H1 (cell line): ENCODE results near the gene RMND1. TPM values are rescaled to one million over a fixed set of nuclear protein-coding genes. Genes with fewer than 3 reads are reported as not detected.

Source experiments
- CTCF ChIA-PET: fragments of 300-600 bp; sonication (Branson Sonifier 250); formaldehyde crosslinking; loops from one replicate; lab custom pipeline; 2021; ENCODE audit not compliant: partially characterized antibody; lab: Charles Lee
- POLR2A ChIA-PET: fragments of 300-600 bp; sonication (Branson Sonifier 250); formaldehyde crosslinking; loops from one replicate; lab custom pipeline; 2021; ENCODE audit warnings: inconsistent platforms; ENCODE audit not compliant: partially characterized antibody; lab: Charles Lee
- DNase-seq, 2 experiments: peaks; one replicate each; pipeline versions ENCODE4 v3.0.0 to v3.0.0-alpha.2; 2010 to 2022; ENCODE audit warnings: low spot score in 2 of 2, low read depth in 1 of 2, mixed read lengths in 1 of 2
- FAIRE-seq: peaks from 2 replicates; lab custom pipeline; 2011; peaks lifted over from hg19 to GRCh38; lab: Jason Lieb, UNC
- H2AFZ ChIP-seq: 2 replicates; pipeline ENCODE4 v1.8.1; 2012; ENCODE audit warnings: low read length, inconsistent platforms
- H2AK5ac ChIP-seq: 2 replicates; pipeline ENCODE4 v1.6.1; 2013; ENCODE audit warnings: low read depth, low read length
- H2BK120ac ChIP-seq: replicated peaks from 2 replicates; pipeline ENCODE3; 2013; ENCODE audit warnings: low read depth, low read length, inconsistent platforms
- H2BK12ac ChIP-seq: 2 replicates; pipeline ENCODE4 v1.6.1; 2013; ENCODE audit warnings: low read depth, low read length
- H2BK15ac ChIP-seq: 2 replicates; pipeline ENCODE4 v1.6.1; 2013; ENCODE audit warnings: low read length
- H2BK20ac ChIP-seq: 2 replicates; pipeline ENCODE4 v1.6.1; 2013; ENCODE audit warnings: low read length
- H2BK5ac ChIP-seq: 2 replicates; pipeline ENCODE4 v1.6.1; 2013; ENCODE audit warnings: low read depth, low read length
- H3K14ac ChIP-seq: 2 replicates; pipeline ENCODE4 v1.6.1; 2013; ENCODE audit warnings: inconsistent platforms; ENCODE audit not compliant: insufficient read length
- H3K18ac ChIP-seq: 2 replicates; pipeline ENCODE4 v1.6.1; 2013; ENCODE audit warnings: low read length; ENCODE audit errors: extremely low read depth
- H3K23ac ChIP-seq: 2 replicates; pipeline ENCODE4 v1.6.1; 2013; ENCODE audit warnings: inconsistent platforms; ENCODE audit not compliant: insufficient read length
- H3K23me2 ChIP-seq: 2 replicates; pipeline ENCODE4 v1.6.1; 2013; ENCODE audit warnings: low read depth, low read length
- H3K27ac ChIP-seq: 2 replicates; pipeline ENCODE4 v1.6.1; 2011; ENCODE audit warnings: low read depth, low read length, inconsistent platforms
- H3K27me3 ChIP-seq, 4 experiments: replicated peaks in 1 of 4; 1 replicate in 1 of 4; 2 replicates in 3 of 4; pipeline versions ENCODE4 v1.6.1 to v1.8.1; 2011 to 2013; ENCODE audit warnings: low read length in 3 of 4, mild to moderate bottlenecking in 3 of 4, inconsistent platforms in 2 of 4, mixed read lengths in 2 of 4, moderate library complexity in 1 of 4; ENCODE audit not compliant: control insufficient read depth in 3 of 4, insufficient read depth in 3 of 4; ENCODE audit errors: extremely low read depth in 1 of 4
- H3K36me3 ChIP-seq, 4 experiments: 2 replicates each; pipeline versions ENCODE4 v1.6.1 to v1.8.1; 2011 to 2013; ENCODE audit warnings: mild to moderate bottlenecking in 4 of 4, low read length in 3 of 4, moderate library complexity in 2 of 4, control low read depth in 1 of 4, inconsistent platforms in 1 of 4; ENCODE audit not compliant: insufficient read depth in 4 of 4, control insufficient read depth in 2 of 4
- H3K4ac ChIP-seq: replicated peaks from 2 replicates; pipeline ENCODE3; 2013; ENCODE audit warnings: low read length, low read depth, mixed read lengths, inconsistent platforms; ENCODE audit not compliant: insufficient read length
- H3K4me1 ChIP-seq, 4 experiments: replicated peaks in 1 of 4; 1 replicate in 1 of 4; 2 replicates in 3 of 4; pipeline versions ENCODE4 v1.6.1 to v1.8.1; 2011 to 2013; ENCODE audit warnings: low read length in 3 of 4, inconsistent platforms in 2 of 4, mixed read lengths in 1 of 4; ENCODE audit not compliant: insufficient read depth in 4 of 4, control insufficient read depth in 3 of 4
- H3K4me2 ChIP-seq, 2 experiments: 2 replicates each; pipeline versions ENCODE4 v1.6.1 to v1.8.1; 2011 to 2013; ENCODE audit warnings: low read depth in 2 of 2, low read length in 2 of 2, control low read depth in 1 of 2, inconsistent platforms in 1 of 2, mild to moderate bottlenecking in 1 of 2; ENCODE audit not compliant: insufficient read depth in 1 of 2
- H3K4me3 ChIP-seq, 4 experiments: fragments of 200-600, 300-600 bp in 1 of 4; sonication (generic), shearing (Covaris generic), sonication (Bioruptor Twin) in 1 of 4; 2 replicates each; pipeline versions ENCODE4 v1.5.1 to v1.8.1; 2011 to 2016; ENCODE audit warnings: low read length in 4 of 4, low read depth in 3 of 4, control low read depth in 2 of 4, inconsistent platforms in 2 of 4, mild to moderate bottlenecking in 2 of 4, mixed read lengths in 1 of 4, moderate library complexity in 1 of 4; ENCODE audit not compliant: insufficient read depth in 2 of 4; ENCODE audit errors: extremely low read depth in 1 of 4
- H3K56ac ChIP-seq: replicated peaks from 2 replicates; pipeline ENCODE3; 2013; ENCODE audit warnings: low read depth, mild to moderate bottlenecking, mixed read lengths, low read length, inconsistent platforms; ENCODE audit not compliant: insufficient read length
- H3K79me1 ChIP-seq: 2 replicates; pipeline ENCODE4 v1.6.1; 2013; ENCODE audit warnings: low read depth, low read length, control low read depth
- H3K79me2 ChIP-seq, 2 experiments: 2 replicates each; pipeline versions ENCODE4 v1.6.1 to v1.8.1; 2012 to 2013; ENCODE audit warnings: low read length in 2 of 2, mild to moderate bottlenecking in 2 of 2, inconsistent platforms in 1 of 2; ENCODE audit not compliant: insufficient read depth in 2 of 2, control insufficient read depth in 1 of 2
- H3K9ac ChIP-seq, 4 experiments: replicated peaks in 1 of 4; 1 replicate in 1 of 4; 2 replicates in 3 of 4; pipeline versions ENCODE4 v1.6.1 to v1.8.1; 2011 to 2013; ENCODE audit warnings: low read depth in 3 of 4, low read length in 3 of 4, control low read depth in 2 of 4, mild to moderate bottlenecking in 2 of 4, moderate library complexity in 2 of 4, inconsistent platforms in 1 of 4; ENCODE audit errors: extremely low read depth in 1 of 4
- H3K9me3 ChIP-seq, 2 experiments: 2 replicates each; pipeline versions ENCODE4 v1.6.1 to v1.8.1; 2012 to 2013; ENCODE audit warnings: mild to moderate bottlenecking in 2 of 2, moderate library complexity in 2 of 2, control low read depth in 1 of 2, inconsistent platforms in 1 of 2, low read depth in 1 of 2, low read length in 1 of 2, mixed read lengths in 1 of 2; ENCODE audit not compliant: insufficient read depth in 2 of 2
- H4K20me1 ChIP-seq, 2 experiments: replicated peaks in 1 of 2; 2 replicates each; pipeline versions ENCODE3 to v1.8.1; 2011 to 2013; ENCODE audit warnings: inconsistent platforms in 2 of 2, low read length in 2 of 2, mild to moderate bottlenecking in 1 of 2; ENCODE audit not compliant: insufficient read depth in 2 of 2, control insufficient read depth in 1 of 2
- H4K5ac ChIP-seq: 2 replicates; pipeline ENCODE4 v1.6.1; 2013; ENCODE audit warnings: low read length, low read depth, mixed read lengths, inconsistent platforms; ENCODE audit not compliant: insufficient read length
- H4K8ac ChIP-seq: 2 replicates; pipeline ENCODE4 v1.8.0; 2013; ENCODE audit warnings: mild to moderate bottlenecking, moderate library complexity, low read length, inconsistent platforms; ENCODE audit not compliant: insufficient read depth; ENCODE audit errors: extremely low read depth
- H4K91ac ChIP-seq: replicated peaks from 2 replicates; pipeline ENCODE3; 2013; ENCODE audit warnings: low read length, mixed read lengths, inconsistent platforms; ENCODE audit not compliant: insufficient read length
- BCL11A ChIP-seq, 2 experiments: IDR thresholded peaks; one replicate each; pipeline ENCODE4 v1.6.1; 2011; ENCODE audit warnings: low read depth in 2 of 2, low read length in 2 of 2, mild to moderate bottlenecking in 2 of 2
- CBX5 ChIP-seq: fragments of 300-800, 300-1000 bp; sonication (generic); IDR thresholded peaks from 2 replicates; pipeline ENCODE4 v1.7.1; 2016; ENCODE audit warnings: antibody characterized with exemption, low read length, low read depth
- JUN ChIP-seq: IDR thresholded peaks from 2 replicates; pipeline ENCODE4 v1.6.1; 2011; ENCODE audit warnings: low read depth, mild to moderate bottlenecking, improper control_type of control experiment, low read length
- MAFK ChIP-seq: IDR thresholded peaks from 2 replicates; pipeline ENCODE4 v1.6.1; 2012; ENCODE audit warnings: low read depth, mild to moderate bottlenecking, improper control_type of control experiment, low read length
- PHF8 ChIP-seq: fragments of 200-600 bp; sonication (generic); conservative IDR thresholded peaks from 2 replicates; pipeline ENCODE4 v1.7.1; 2012; ENCODE audit warnings: low read depth, mild to moderate bottlenecking, inconsistent platforms, low read length, moderate library complexity
- RXRA ChIP-seq: IDR thresholded peaks from 2 replicates; pipeline ENCODE4 v1.6.1; 2011; ENCODE audit warnings: low read depth, mild to moderate bottlenecking, low read length, moderate library complexity; ENCODE audit not compliant: insufficient read depth
- SAP30 ChIP-seq: fragments of 300-600 bp; sonication (generic); IDR thresholded peaks from 2 replicates; pipeline ENCODE4 v1.7.1; 2012; ENCODE audit warnings: low read length, moderate library complexity, mild to moderate bottlenecking, inconsistent platforms; ENCODE audit not compliant: insufficient read depth, insufficient replicate concordance
- SIX5 ChIP-seq: IDR thresholded peaks from 2 replicates; pipeline ENCODE4 v1.6.1; 2011; ENCODE audit warnings: mild to moderate bottlenecking, low read depth, low read length
- TBP ChIP-seq: IDR thresholded peaks from 2 replicates; pipeline ENCODE4 v1.6.1; 2011; ENCODE audit warnings: low read depth, low read length, improper control_type of control experiment
- WGBS, 2 experiments: shearing (Covaris generic) in 1 of 2; methylation state at CpG; one replicate each; pipeline versions ENCODE4 v1.1.6 to v1.1.7; 2013 to 2015; ENCODE audit warnings: low lambda C conversion rate in 2 of 2, mixed read lengths in 2 of 2, inconsistent platforms in 1 of 2, low coverage in 1 of 2, missing lambda C conversion rate in 1 of 2; ENCODE audit not compliant: insufficient replicate concordance in 2 of 2, insufficient coverage in 1 of 2, insufficient read length in 1 of 2; ENCODE audit errors: extremely low coverage in 1 of 2, missing lambda C conversion rate in 1 of 2; 5-methylcytosine and 5-hydroxymethylcytosine counted together
- polyA plus RNA-seq, 7 experiments: library from polyadenylated mRNA; depleted of rRNA in 3 of 7; stranded (reverse) in 5 of 7; unstranded in 2 of 7; fragments of >200 nt in 5 of 7; fragments of 200-250 nt in 2 of 7; gene quantifications; 1 replicate in 5 of 7; 2 replicates in 1 of 7; 4 replicates in 1 of 7; pipeline versions ENCODE4 v1.2.1 to v1.2.3, GENCODE V29; 2011 to 2013; ENCODE audit warnings: missing spikeins in 2 of 7, mixed read lengths in 2 of 7
- total RNA-seq: library from RNA; stranded (reverse); fragmentation: NEBNext Ultra II Directional; extraction: Animal tissue kit (Norgen Biotek cat#: 25700); gene quantifications from 2 replicates; pipeline ENCODE4 v1.2.1, GENCODE V29; 2021
- TF ChIP-seq, protein P1 (sequence below): IDR thresholded peaks from 2 replicates; pipeline ENCODE4 v1.6.1; 2011; ENCODE audit warnings: low read depth, mild to moderate bottlenecking, low read length; ENCODE audit not compliant: insufficient read depth
- TF ChIP-seq, protein P2 (sequence below): IDR thresholded peaks from 2 replicates; pipeline ENCODE4 v1.6.1; 2012; ENCODE audit warnings: inconsistent platforms

The RMND1 gene
- total and polyA plus RNA-seq, 2 of the 8 experiments (the other 6 are each of a cell fraction or from before 2014, with no cell fraction given) = 7.3 to 21.9 TPM

- Histone ChIP-seq H3K4me2 (no peak overlapping the region), H2BK5ac (no peak overlapping the region), H3K4me1 (peaks cover 0 to 4% (median 1%) of the 10 kb centered on the region in 4 experiments; a peak in 5 of 7 replicates), H2BK12ac (no peak overlapping the region), H3K4me3 (no peak overlapping the region), H3K14ac (no peak overlapping the region), H3K79me1 (peaks cover 6% of the 10 kb centered on the region), H3K56ac (no peak overlapping the region), H3K18ac (no peak overlapping the region), H3K27ac (no peak overlapping the region), H4K91ac (no peak overlapping the region), H2BK120ac (no peak overlapping the region), H3K9ac (no peak overlapping the region), H2AK5ac (no peak overlapping the region), H4K8ac (no peak overlapping the region), H3K79me2 (peaks cover 7 to 74% of the 10 kb centered on the region in 2 experiments), H2AFZ (no peak overlapping the region), H4K5ac (no peak overlapping the region), H3K36me3 (no peaks in the 10 kb centered on the region; a peak in 1 of 8 replicates), H3K9me3 (no peaks in the 10 kb centered on the region), H3K23me2 (peaks cover 3% of the 10 kb centered on the region; the same call in 1 of the 2 replicates), H4K20me1 (peaks cover 0 to 2% of the 10 kb centered on the region in 2 experiments), H2BK20ac (no peak overlapping the region), H2BK15ac (no peak overlapping the region), H3K4ac (no peak overlapping the region), H3K23ac (no peak overlapping the region), H3K27me3 (no peaks in the 10 kb centered on the region)
- 100% methylated on average over 1 of the region's 1 CpG; no CpG with 5 or more reads in 1 of the 2 experiments for WGBS, 2 experiments
- POLR2A ChIA-PET = interaction anchor here (1.2 to 2.4 kb wide), 2 partner anchors 10 to 16 kb away, joined by 3 to 9 read pairs; no protein-coding TSS in a partner anchor
- CTCF ChIA-PET = interaction anchor here (0.7 to 1.5 kb wide), 2 partner anchors 10 to 12 kb away, joined by 3 read pairs; no protein-coding TSS in a partner anchor
- FAIRE-seq = no peak
- no peak for DNase-seq
- TF ChIP-seq BCL11A (IDR thresholded peaks at IDR 0.05; ENCODE audit: low read depth in 2 of 2, low read length in 2 of 2) (no peak), PHF8 (no peak), CBX5 (no peak), JUN (no peak), TBP (no peak), SAP30 (no peak), MAFK (no peak), RXRA (no peak), SIX5 (no peak)
- TF ChIP-seq, protein P1, sequence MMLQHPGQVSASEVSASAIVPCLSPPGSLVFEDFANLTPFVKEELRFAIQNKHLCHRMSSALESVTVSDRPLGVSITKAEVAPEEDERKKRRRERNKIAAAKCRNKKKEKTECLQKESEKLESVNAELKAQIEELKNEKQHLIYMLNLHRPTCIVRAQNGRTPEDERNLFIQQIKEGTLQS = no peak
- TF ChIP-seq, protein P2, sequence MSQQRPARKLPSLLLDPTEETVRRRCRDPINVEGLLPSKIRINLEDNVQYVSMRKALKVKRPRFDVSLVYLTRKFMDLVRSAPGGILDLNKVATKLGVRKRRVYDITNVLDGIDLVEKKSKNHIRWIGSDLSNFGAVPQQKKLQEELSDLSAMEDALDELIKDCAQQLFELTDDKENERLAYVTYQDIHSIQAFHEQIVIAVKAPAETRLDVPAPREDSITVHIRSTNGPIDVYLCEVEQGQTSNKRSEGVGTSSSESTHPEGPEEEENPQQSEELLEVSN = no peak
Observed at GRCh38 chr6:151385177-151385576, 66.7 kb downstream of the RMND1 start.
